Measurements from ENCODE around the gene IPO11.

DNA sequence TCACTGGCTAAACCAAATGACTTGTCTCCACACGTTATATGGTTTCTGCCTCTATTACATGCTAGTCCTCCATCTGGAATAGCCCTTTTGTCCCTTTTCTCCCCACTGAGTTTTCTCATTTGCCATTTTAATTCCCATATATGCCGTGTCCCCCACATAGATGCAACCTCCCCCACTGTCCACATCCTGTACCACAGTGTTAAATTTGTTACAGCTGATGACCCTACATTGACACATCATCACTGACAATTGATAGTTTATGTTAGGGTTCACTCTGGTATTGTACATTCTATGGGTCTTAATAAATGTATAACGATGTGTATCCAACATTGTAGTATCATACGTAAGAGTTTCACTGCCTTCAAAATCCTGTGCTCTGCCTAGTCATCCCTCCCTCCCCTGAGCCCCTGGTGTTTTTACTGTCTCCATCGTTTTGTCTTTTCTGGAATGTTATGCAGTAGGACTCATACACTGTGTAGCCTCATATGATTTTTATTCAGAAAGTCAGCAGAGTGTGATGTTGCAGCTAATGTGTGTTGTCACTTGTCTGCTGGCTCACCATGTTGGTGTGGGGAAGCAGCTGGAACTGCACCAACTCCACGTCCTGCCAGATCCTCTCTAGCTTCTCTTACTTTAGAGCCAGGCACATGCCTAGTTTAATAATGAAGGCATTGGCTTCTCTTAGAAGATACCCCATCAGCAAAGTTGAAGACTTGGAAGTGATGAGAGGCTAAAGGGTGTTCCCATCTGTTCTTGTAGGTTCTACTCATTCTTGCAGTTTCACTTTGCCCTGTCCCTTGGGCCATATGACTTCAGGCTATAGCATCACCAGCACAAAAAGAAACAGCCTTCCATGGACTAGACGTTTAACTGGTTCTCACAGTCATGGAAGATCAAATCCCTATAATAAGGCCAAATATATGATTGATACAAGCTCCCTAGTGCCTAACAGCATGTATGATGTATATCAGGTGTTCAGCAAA lies 196.3 kb downstream of the IPO11 start:
- TF ChIP-seq YY1 (IDR thresholded peaks at IDR 0.05; ENCODE audit: insufficient read depth, insufficient read length) (no peak), SUZ12 (IDR thresholded peaks at IDR 0.05; ENCODE audit: extremely low read depth, insufficient read depth, insufficient read length) (no peak), ZNF274 (IDR thresholded peaks at IDR 0.05; ENCODE audit: low read depth, low read length) (no peak)

All from NT2/D1 (cell line).